ENCODE measurements around the gene SFR1. TPM values are rescaled to one million over a fixed set of nuclear protein-coding genes. Genes with fewer than 3 reads are reported as not detected.
"Not testable (repeated sequence)": the region's sequence is repeated elsewhere in the genome, so short reads cannot be mapped to it uniquely, and the experiment has no call there.

The SFR1 gene
- total and polyA plus RNA-seq, 4 donors = 0.83 to 5.5 (median 1.6) TPM

- no peaks in the 10 kb centered on the region for H3K36me3 ChIP-seq (ENCODE audit: control insufficient read depth in 4 of 4, insufficient read depth in 3 of 4, low read depth in 1 of 4, low read length in 3 of 4)
- no peaks in the 10 kb centered on the region for H3K4me1 ChIP-seq (ENCODE audit: control insufficient read depth in 4 of 4, insufficient read depth in 4 of 4, low read length in 3 of 4)
- no peak for TF ChIP-seq FOXA2 (IDR thresholded peaks at IDR 0.05)
- TF ChIP-seq TAF1 (conservative IDR thresholded peaks at IDR 0.05) = no peak
- no peak for TF ChIP-seq MAX (IDR thresholded peaks at IDR 0.05)
- TF ChIP-seq YY1 (IDR thresholded peaks at IDR 0.05) = no peak
- no peak for TF ChIP-seq RXRA (IDR thresholded peaks at IDR 0.05)
- no peak for TF ChIP-seq RAD21 (IDR thresholded peaks at IDR 0.05)
- TF ChIP-seq FOXA1 (IDR thresholded peaks at IDR 0.05) = no peak
- TF ChIP-seq NR2F2 (IDR thresholded peaks at IDR 0.05) = no peak
- no peak for TF ChIP-seq HNF4A (conservative IDR thresholded peaks at IDR 0.05)
- TF ChIP-seq ATF3 (IDR thresholded peaks at IDR 0.05) = no peak
- no peak for TF ChIP-seq ZBTB33 (IDR thresholded peaks at IDR 0.05)
- TF ChIP-seq CTCF (IDR thresholded peaks at IDR 0.05; ENCODE audit: low read depth, low read length, missing input control) = no peak
- no peak for TF ChIP-seq JUND (IDR thresholded peaks at IDR 0.05)
- TF ChIP-seq HNF4G (IDR thresholded peaks at IDR 0.05) = no peak
- H3K9me3 ChIP-seq (ENCODE audit: control insufficient read depth in 4 of 4, low read length in 3 of 4) = peaks cover 0 to 10% (median 3%) of the 10 kb centered on the region in 4 donors
- H3K27me3 ChIP-seq (ENCODE audit: control insufficient read depth in 4 of 4, insufficient read depth in 4 of 4, low read length in 3 of 4) = no peaks in the 10 kb centered on the region
- H3K9ac ChIP-seq (ENCODE audit: low read depth in 1 of 2, low read length in 2 of 2) = no peak overlapping the region
- no peak overlapping the region for H3K27ac ChIP-seq (ENCODE audit: low read depth in 1 of 2, low read length in 2 of 2)
- 93% methylated on average over 2 of the region's 2 CpGs for WGBS
- no peak overlapping the region for H3K4me3 ChIP-seq (ENCODE audit: low read depth in 1 of 3, low read length in 3 of 3)
- no peak for DNase-seq (ENCODE audit: low spot score)
Observed at GRCh38 chr10:104155591-104155990, 33.6 kb downstream of the SFR1 start.

GRCh38 chr10:104170610-104171254, 48.8 kb downstream of the SFR1 start:
- no peaks in the 10 kb centered on the region for H3K9me3 ChIP-seq (ENCODE audit: control insufficient read depth in 4 of 4, low read length in 3 of 4)
- no peak overlapping the region for H3K9ac ChIP-seq (ENCODE audit: low read depth in 1 of 2, low read length in 2 of 2)
- no peak overlapping the region for H3K4me3 ChIP-seq (ENCODE audit: low read depth in 1 of 3, low read length in 3 of 3)
- H3K27me3 ChIP-seq (ENCODE audit: control insufficient read depth in 4 of 4, insufficient read depth in 4 of 4, low read length in 3 of 4) = peaks cover 0 to 3% (median 0%) of the 10 kb centered on the region in 4 donors
- DNase-seq (ENCODE audit: low spot score) = no peak
- no peaks in the 10 kb centered on the region for H3K36me3 ChIP-seq (ENCODE audit: control insufficient read depth in 4 of 4, insufficient read depth in 3 of 4, low read depth in 1 of 4, low read length in 3 of 4)
- 87% methylated on average over 5 of the region's 5 CpGs for WGBS
- H3K4me1 ChIP-seq (ENCODE audit: control insufficient read depth in 4 of 4, insufficient read depth in 4 of 4, low read length in 3 of 4) = no peaks in the 10 kb centered on the region
- H3K27ac ChIP-seq (ENCODE audit: low read depth in 1 of 2, low read length in 2 of 2) = no peak overlapping the region
- TF ChIP-seq GABPA (IDR thresholded peaks at IDR 0.05 in 1 of 2, conservative IDR thresholded peaks at IDR 0.05 in 1 of 2) = no peak
- TF ChIP-seq RXRA (IDR thresholded peaks at IDR 0.05) = no peak
- TF ChIP-seq HNF4A (conservative IDR thresholded peaks at IDR 0.05) = no peak
- no peak for TF ChIP-seq EGR1 (IDR thresholded peaks at IDR 0.05; ENCODE audit: low read depth in 2 of 2)
- no peak for TF ChIP-seq TAF1 (conservative IDR thresholded peaks at IDR 0.05)
- TF ChIP-seq NR2F2 (IDR thresholded peaks at IDR 0.05) = no peak
- TF ChIP-seq YY1 (IDR thresholded peaks at IDR 0.05) = no peak
- no peak for TF ChIP-seq ZBTB33 (IDR thresholded peaks at IDR 0.05)
- TF ChIP-seq FOXA1 (IDR thresholded peaks at IDR 0.05) = no peak
- no peak for TF ChIP-seq JUND (IDR thresholded peaks at IDR 0.05)

- DNase-seq (ENCODE audit: low spot score); H3K27ac ChIP-seq (ENCODE audit: low read depth in 1 of 2, low read length in 2 of 2); H3K36me3 ChIP-seq (ENCODE audit: control insufficient read depth in 4 of 4, insufficient read depth in 3 of 4, low read depth in 1 of 4, low read length in 3 of 4); H3K9me3 ChIP-seq (ENCODE audit: control insufficient read depth in 4 of 4, low read length in 3 of 4); H3K9ac ChIP-seq (ENCODE audit: low read depth in 1 of 2, low read length in 2 of 2); H3K4me1 ChIP-seq (ENCODE audit: control insufficient read depth in 4 of 4, insufficient read depth in 4 of 4, low read length in 3 of 4); H3K4me3 ChIP-seq (ENCODE audit: low read depth in 1 of 3, low read length in 3 of 3); H3K27me3 ChIP-seq (ENCODE audit: control insufficient read depth in 4 of 4, insufficient read depth in 4 of 4, low read length in 3 of 4): not testable (repeated sequence)
- 82% methylated on average over 1 of the region's 1 CpG for WGBS
Observed at GRCh38 chr10:104174136-104174535, 52.2 kb downstream of the SFR1 start.
